ENCODE measurements around the gene TIMM50.
"Not testable (repeated sequence)": the region's sequence is repeated elsewhere in the genome, so short reads cannot be mapped to it uniquely, and the experiment has no call there.

The TIMM50 gene

DNA sequence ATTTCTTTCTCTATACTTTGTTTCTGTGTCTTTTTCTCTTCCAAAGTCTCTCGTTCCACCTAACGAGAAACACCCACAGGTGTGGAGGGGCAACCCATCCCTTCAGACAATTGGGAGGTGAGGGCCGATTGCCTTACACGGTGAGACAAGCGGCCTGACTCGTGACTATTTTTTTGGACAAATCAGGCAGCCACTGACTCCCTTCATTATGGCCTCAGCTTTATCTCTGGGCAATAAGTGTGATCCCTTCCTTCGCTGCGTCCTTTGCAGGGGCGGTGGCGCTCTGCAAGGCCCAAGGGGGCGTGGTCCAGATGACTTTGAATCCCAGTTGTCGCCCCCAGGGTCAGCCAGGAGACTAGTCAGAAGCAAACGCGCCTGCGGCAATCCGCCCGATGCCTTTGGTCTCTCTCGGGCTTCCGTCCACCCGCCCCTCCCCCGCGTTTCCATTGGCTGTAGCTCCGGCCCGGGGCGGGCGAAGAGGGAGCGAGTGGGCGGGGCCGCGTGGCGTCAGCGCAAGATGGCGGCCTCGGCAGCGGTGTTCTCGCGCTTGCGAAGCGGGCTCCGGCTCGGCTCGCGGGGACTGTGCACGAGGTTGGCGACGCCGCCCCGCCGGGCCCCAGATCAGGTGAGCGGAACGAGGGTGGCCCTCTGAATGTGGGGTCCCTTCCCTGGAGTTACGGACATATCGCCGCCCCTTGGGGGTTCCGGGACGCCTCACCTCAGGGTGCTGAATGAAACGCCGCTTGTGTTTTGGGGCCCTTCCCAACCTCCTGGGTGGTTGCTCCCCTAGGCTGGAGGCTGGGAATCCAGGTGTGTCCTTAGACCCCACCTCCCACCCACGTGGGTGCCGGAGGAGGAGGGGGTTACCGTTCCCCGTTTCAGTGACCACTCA lies at the start of gene TIMM50:
Gene TIMM50 (plus strand): TSS at position 502 of the 892 bp plus-strand sequence. CDS start 16 bp downstream, at position 518.
- peak; percentile 96 to 100 (median 99) for DNase-seq

DNA sequence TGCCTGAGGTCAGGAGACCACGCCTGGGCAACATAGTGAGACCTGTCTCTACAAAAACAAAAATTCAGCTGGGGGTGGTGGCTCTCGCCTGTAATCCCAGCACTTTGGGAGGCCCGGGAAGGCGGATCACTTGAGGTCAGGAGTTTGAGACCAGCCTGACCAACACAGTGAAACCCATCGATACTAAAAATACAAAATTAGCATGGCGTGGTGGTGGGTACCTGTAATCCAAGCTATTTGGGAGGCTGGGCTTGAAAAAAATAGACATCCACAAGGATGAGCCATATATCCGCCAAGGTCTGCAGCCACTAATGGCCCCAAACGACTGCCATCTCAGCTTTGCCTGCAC lies 48.0 kb upstream of the TIMM50 start:
- no peak for DNase-seq

DNA sequence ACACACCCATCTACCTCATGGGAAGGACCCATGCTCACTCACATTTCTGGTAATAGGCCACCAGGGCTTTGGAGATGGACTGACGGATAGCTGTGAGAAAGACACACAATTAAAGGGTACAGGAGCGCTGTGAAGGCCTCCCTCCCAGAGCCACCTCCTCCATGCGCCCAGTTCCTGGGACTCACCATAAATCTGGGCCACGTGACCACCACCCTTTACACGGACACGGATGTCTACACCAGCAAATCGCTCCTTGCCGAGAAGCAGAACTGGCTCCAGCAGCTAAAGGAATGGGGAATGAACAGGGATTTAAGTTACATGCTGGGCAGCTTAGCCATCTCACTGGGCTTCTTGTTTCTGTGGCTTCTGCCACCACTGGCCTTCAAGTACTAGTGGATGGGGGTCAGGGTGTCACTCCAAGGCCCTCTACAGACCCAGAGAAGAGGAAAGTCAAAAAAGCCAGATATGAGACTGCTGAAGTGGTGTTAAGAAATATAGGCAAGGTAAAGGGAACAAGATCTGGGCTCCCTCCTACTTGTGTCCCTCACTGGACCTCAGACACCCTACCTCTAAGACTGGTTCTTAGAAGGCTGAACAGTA lies 47.1 kb upstream of the TIMM50 start:
- no peak for DNase-seq

GRCh38 chr19:39434123-39435076 lies 46.2 kb upstream of the TIMM50 start:
- DNase-seq = no peak

DNA sequence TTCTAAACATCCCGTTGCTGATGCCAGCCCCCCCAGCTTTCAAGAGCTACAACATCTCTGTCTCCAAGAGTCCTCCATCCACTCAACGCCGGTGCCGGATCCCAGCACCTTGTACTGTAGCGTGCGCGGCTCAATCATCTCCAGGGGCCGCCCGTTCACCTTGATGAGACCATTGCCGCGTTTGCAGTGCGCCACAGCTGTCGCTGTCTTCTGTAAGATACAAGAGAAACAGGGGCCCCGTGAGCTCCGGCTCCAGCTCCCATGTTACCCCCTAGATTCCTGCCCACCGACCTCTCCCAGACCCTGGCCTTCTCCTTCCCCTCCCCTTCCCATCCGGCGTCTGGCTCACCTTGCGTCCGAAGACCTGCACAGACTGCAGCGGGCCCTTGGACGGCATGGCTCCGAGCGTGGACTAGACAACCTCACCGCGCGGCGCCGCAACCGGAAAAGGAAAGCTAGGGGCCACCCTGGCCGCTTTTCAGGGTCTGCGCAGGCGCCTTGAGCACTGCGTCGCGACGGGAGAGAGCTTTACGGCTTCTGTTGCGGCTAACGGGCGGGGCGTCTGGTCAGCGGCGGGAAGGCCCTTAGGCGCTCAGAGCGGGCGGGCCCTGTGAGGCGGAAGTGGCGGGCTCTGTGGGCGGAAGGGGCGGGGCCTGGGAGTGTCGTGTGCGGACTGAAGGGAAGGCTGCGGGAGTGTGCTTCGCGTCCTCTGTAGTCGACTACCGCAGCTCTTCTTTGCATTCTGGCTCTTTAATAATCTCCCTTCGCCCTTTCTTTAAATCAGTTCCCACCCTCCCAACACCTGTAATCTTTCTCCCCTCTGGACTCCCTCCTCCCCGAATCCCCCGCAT lies 44.9 kb upstream of the TIMM50 start, which contains the start of gene RPS16:
Gene RPS16 (minus strand): TSS at position 451 of the 851 bp plus-strand sequence. CDS start 54 bp downstream, at position 397.
- DNase-seq = peak; percentile 99 to 100 (median 100)

DNA sequence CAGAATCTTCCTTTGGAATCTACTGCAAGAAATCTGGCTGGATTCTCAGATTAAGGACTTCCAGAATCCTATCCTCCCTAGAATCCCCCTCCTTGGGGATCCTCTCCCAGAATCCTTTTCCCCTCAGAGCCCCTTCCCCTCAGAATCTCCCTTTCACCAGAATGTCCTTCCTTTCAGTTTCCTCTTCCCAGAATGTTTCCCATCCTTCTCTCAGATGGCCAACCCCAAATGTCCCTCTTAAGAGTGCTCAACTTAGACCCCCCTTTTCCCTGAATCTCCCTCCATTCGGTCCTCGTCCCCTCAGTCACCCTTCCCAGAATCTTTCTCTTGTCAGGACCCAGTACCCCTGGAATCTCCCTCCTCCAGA lies 44.3 kb upstream of the TIMM50 start:
- DNase-seq = peak in 2 of 3 donors; percentile 38 to 54

GRCh38 chr19:39438270-39438934 lies 42.2 kb upstream of the TIMM50 start:
- no peak for DNase-seq

DNA sequence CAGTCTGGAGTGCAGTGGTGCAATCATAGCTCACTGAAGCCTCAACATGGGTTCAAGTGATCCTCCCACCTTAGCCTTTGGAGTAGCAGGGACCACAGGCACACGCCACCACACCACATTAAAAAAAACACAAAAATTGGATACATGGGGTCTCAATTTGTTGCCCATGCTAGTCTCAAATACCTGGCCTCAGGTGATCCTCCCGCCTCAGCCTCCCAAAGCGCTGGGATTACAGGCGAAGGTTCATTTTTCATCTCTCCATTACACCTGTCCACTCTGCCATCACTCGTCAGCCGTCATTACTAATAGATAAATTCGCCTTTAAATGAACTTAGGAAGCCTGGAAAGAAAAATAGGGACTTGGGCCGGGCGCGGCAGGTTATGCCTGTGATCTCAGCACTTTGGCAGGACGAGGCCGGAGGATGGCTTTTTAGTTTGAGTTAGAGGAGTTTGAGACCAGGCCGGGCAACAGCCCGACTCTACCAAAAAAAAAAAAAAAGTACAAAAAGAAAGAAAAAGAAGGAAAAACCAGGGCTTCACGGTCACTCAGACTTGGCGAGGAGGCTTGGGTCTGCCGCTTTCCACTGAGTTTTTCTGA lies 35.9 kb upstream of the TIMM50 start:
- DNase-seq = peak; percentile 21 to 38 (median 22)

DNA sequence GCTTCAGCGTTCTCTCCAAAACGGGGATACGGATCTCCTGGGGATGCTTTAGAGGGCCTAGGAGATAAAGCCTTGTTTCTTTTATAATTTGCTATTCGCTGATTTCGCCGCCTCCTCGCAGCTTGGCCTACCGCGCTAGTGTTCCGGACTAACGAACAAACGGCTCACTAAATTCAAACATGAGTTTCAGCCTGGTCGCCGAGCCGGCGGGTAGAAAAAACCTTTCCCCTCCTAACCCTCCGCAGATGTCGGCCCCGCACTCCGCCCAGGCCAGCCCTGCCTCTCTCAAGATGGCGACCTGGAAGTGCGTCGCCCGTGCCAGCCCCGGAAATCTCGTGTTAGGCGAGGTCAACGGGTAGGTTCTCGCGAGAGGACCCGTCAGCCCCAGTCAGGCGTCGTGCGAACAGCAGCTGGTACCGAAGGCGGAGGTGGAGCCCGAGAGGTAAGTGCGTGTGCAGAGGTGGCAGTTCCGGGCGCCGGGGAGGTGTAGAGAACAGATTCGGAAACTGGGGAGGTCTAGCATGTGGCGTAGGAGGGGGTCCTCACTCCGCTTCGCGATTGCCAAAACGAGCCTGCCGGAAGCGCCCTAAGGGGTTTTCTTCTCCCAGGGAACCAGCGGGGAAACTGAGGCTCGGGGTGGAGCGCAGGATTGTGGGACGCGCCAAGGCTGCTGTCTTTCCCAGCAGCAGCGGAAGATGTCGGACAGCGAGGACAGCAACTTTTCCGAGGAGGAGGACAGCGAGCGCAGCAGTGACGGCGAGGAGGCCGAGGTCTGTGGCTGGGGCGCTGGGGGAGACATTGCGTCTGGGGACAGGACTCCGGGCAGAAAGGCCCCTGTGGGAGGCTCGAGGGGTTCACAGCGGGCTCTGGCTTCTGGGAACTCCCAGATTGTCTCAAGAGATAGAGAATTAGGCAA lies 35.2 kb upstream of the TIMM50 start, which contains the start of gene SUPT5H:
Gene SUPT5H (plus strand): TSS at position 387 of the 916 bp plus-strand sequence. CDS start 309 bp downstream, at position 696.
- peak; percentile 98 to 99 (median 99) for DNase-seq

DNA sequence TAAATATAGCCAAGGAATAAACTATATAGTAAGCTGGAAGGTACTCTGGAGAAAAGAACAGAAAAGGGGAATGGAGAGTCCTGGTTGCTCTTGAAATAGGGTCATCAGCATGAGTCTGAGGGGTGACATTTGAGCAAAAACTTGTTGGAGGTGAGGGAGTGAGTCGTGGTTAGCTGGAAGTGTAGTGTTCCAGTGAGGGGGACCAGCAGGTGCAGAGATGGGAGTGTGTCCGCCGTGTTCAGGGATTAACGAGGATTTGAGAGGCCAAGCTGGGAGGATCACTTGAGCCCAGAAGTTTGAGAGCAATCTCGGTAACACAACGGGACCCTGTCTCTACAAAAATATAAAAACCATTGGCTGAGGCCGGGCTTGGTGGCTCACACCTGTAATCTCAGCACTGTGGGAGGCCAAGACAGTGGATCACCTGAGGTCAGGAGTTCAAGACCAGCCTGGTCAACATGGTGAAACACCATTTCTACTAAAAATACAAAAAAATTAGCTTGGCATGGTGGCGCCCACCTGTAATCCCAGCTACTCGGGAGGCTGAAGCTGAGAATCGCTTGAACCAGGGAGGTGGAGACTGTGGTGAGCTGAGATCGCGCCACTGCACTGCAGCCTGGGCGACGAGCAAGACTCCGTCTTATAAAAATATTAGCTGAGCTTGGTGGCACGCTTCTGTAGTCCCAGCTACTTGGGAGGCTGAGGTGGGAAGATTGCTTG lies 34.1 kb upstream of the TIMM50 start:
- DNase-seq = no peak

DNA sequence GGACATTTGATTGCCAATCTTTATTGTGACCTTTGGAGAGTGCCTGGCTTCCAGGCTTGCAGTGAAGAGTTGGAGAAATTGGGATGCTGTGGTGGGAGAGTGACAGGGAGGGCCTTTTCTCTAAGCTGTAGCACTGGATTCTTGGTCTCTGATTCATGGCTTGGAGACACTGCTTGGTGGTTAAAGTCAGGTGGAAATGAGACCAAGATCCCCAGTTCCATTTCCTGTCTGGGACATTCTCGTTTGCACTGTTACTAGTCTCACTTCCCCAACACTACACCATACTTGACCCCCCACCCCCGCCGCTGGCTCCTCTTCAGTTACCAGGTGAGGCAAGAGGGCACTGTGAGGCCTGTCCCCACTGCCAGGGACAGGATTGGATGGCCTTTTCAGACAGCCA lies 32.4 kb upstream of the TIMM50 start:
- peak; percentile 47 to 60 (median 54) for DNase-seq

GRCh38 chr19:39449116-39449797 lies 31.4 kb upstream of the TIMM50 start:
- DNase-seq = no peak

GRCh38 chr19:39451257-39451656 lies 29.4 kb upstream of the TIMM50 start:
- DNase-seq = not testable (repeated sequence)

DNA sequence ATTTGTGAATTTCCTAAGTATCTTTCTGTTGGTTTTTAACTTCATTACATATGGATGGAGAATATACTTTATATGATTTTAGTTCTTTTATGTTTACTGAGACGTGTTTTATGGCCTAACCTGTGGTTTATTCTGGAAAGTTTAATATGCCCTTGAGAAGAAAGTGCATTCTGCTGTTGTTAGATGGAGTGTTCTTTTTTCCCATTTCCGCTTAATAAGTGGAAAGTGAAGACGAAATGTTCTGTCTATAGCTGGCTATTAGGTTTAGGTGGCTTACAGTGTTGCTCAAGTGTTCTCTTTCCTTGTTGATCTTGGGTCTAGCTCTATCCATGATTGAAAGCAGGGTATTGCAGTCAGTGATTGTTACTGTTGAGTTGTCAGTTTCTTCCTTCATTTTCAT lies 17.2 kb upstream of the TIMM50 start:
- no peak for DNase-seq

DNA sequence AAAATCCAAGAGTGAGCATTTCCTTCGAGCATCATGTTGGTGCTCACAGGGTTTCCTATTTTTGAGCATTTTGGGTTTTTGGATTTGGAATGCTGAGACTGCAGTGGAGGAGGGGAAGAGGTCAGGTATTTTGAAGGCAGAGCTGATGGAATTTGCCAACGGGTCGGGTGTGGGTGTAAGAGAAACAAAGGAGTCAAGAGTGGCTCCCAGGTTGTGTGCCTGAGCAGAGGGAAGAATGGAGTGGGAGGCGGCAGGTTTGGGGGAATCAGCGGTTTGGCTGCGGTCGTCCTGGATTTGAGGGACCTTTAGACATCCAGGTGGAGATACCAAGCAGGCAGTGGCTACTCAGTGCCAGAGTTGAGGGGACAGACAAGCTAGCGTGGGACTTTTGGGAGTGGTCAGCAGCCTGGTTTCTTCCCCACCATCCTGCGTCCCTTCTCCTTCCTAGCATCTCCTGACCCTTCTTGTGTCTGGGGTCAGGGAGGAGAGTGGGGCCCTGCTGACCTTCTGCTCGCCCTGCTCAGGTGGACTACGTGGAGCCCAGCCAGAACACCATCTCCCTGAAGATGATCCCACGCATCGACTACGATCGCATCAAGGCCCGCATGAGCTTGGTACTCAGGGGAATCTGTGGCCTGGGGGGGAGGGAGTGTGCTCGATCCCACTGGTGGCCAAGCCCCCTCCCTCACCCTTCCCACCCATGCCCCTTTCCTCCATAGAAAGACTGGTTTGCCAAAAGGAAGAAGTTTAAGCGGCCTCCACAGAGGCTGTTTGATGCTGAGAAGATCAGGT lies 14.5 kb upstream of the TIMM50 start:
- DNase-seq = no peak

DNA sequence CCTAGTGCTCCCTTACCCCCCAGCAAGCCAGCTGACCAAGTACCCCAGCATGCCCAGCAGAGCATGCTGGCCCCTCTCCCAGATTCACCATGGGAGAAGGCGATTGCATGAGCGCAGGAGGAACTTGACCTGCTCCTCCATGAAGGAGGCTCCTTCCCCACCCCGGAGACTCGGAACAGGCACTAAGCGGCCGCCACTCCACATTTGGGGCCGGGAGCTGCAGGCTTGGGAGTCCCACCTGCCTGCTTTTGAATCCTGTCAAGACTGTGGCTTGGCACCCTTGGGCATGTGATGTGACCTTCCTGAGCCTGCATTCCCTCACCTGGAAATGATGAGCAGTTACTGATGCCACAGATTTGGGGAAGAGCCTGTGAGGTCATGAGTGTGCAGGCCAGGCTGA lies 12.7 kb upstream of the TIMM50 start:
- DNase-seq = no peak

DNA sequence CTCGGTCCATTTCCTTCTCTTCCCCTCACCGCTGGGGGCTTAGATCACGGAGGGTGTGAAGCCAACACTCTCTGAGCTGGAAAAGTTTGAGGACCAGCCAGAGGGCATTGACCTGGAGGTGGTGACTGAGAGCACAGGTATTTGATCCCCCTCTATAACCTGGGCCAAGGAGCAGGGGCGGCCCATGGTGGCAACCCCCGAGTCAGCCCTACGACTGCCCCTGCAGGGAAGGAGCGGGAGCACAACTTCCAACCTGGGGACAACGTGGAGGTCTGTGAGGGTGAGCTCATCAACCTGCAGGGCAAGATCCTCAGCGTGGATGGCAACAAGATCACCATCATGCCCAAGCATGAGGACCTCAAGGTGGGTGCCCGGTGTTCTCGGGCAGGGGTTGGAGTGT lies 11.6 kb upstream of the TIMM50 start:
- DNase-seq = no peak

DNA sequence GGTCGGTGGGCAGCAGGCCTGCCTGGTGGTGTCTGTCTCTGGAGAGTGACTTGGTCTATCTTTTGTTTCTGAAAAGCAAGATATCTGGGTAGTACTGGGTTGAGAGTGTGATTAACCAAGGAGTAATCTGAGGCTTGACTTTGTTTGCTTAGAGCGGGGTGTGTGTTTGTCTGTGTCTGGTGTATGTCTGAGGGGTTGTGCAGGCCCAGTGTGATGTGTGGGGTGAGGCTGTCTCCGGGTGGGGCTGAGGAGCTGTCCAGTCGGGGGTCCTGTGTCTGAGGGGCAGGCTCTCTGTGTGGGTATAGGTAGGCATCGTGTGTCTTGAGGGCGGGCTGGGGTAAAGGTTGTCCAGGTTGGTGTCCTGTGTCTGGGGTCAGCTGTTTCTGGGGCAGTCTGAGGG lies 11.1 kb upstream of the TIMM50 start:
- DNase-seq = no peak
